ENCODE data around the gene HS3ST4. TPM values are rescaled to one million over a fixed set of nuclear protein-coding genes. Genes with fewer than 3 reads are reported as not detected.

Gene HS3ST4
- total and polyA plus RNA-seq, 2 donors (not counting 1 experiment from before 2014, with no cell fraction given): not detected

DNA sequence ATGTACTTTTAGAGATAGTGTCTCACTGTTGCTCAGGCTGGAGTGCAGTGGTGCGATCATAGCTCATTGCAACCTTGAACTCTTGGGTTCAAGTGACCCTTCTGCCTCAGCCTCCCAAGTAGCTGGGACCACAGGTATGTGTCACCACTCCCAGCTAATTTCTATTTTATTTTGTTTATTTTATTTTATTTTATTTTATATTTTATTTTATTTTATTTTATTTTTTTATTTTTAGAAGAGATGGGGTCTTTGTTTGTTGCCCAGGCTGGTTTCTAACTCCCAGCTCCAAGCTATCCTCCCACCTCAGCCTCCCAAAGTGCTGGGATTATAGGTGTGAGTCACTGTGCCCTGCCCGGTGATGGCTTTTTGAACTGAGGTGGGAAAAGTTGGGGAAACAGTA is 35.1 kb upstream of the HS3ST4 start:
- POLR2A ChIA-PET: no interaction called here
- no peak overlapping the region for H3K27ac Mint-ChIP-seq

DNA sequence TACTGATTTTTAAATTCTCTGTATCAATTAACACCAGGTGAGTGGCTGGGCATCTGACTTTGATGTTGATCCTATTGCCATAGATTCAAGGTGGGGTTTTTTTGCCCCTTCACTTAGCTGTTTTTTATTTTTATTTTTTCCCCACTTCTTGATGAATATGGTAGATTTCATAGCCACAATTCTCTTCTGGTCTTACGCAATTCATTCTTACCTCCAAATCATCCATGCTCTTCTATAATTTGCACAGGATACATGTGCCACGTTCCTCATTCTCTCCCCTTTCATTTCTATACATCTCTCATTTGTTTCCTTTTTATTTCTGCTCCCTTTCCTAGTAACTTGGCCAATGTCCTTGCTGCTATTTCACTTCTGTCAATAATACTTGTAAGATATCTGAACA is 14.9 kb upstream of the HS3ST4 start:
- Histone ChIP-seq H3K79me2 (ENCODE audit: control insufficient read depth, insufficient read depth, low read length) (no peaks in the 10 kb centered on the region), H3K4me3 (ENCODE audit: control extremely low read depth in 1 of 5, extremely low read depth in 1 of 5, insufficient read depth in 1 of 5, low read depth in 2 of 5, low read length in 4 of 5) (no peak overlapping the region), H2AFZ (ENCODE audit: insufficient read depth, low read depth, low read length, poor library complexity, severe bottlenecking) (no peak overlapping the region), H3K27me3 (replicated peaks in 1 of 4; ENCODE audit: control extremely low read depth in 1 of 4, control insufficient read depth in 3 of 4, insufficient read depth in 4 of 4, low read length in 3 of 4) (no peaks in the 10 kb centered on the region), H3K9me3 (ENCODE audit: control extremely low read depth in 1 of 3, control insufficient read depth in 2 of 3, insufficient read depth in 1 of 3, low read length in 2 of 3) (peaks cover 0 to 6% (median 0%) of the 10 kb centered on the region in 3 donors), H4K20me1 (ENCODE audit: control insufficient read depth, insufficient read depth, low read length, poor library complexity, severe bottlenecking) (no peaks in the 10 kb centered on the region), H3K27ac (ENCODE audit: low read length in 2 of 2) (no peak overlapping the region), H3K9ac (ENCODE audit: low read length) (no peak overlapping the region), H3K36me3 (replicated peaks in 1 of 2; ENCODE audit: control extremely low read depth in 1 of 2, control insufficient read depth in 1 of 2, extremely low read depth in 1 of 2, insufficient read depth in 2 of 2, low read length in 1 of 2) (no peaks in the 10 kb centered on the region), H3K4me2 (replicated peaks; ENCODE audit: low read depth, low read length, poor library complexity, severe bottlenecking) (no peak overlapping the region), H3K4me1 (ENCODE audit: control insufficient read depth in 2 of 2, insufficient read depth in 2 of 2, low read length in 2 of 2) (no peaks in the 10 kb centered on the region)
- intact Hi-C loops (cut with micrococcal nuclease): no loop called here
- ChIA-PET CTCF (no interaction called here), POLR2A (no interaction called here)
- TF ChIP-seq, protein P1, sequence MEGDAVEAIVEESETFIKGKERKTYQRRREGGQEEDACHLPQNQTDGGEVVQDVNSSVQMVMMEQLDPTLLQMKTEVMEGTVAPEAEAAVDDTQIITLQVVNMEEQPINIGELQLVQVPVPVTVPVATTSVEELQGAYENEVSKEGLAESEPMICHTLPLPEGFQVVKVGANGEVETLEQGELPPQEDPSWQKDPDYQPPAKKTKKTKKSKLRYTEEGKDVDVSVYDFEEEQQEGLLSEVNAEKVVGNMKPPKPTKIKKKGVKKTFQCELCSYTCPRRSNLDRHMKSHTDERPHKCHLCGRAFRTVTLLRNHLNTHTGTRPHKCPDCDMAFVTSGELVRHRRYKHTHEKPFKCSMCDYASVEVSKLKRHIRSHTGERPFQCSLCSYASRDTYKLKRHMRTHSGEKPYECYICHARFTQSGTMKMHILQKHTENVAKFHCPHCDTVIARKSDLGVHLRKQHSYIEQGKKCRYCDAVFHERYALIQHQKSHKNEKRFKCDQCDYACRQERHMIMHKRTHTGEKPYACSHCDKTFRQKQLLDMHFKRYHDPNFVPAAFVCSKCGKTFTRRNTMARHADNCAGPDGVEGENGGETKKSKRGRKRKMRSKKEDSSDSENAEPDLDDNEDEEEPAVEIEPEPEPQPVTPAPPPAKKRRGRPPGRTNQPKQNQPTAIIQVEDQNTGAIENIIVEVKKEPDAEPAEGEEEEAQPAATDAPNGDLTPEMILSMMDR (IDR thresholded peaks at IDR 0.05): no peak
- no peak for TF ChIP-seq EZH2 (IDR thresholded peaks at IDR 0.05; ENCODE audit: borderline replicate concordance, insufficient read depth, low read depth, low read length, poor library complexity, severe bottlenecking)
- Mint-ChIP-seq H3K27me3 (peaks cover 3% of the 10 kb centered on the region), H3K4me1 (no peaks in the 10 kb centered on the region), H3K4me3 (no peak overlapping the region), H3K9me3 (ENCODE audit: insufficient read depth) (no peaks in the 10 kb centered on the region), H3K27ac (no peak overlapping the region)
- no peak for DNase-seq
- 60% methylated on average over 2 of the region's 2 CpGs for WGBS (ENCODE audit: insufficient coverage)
- ATAC-seq (ENCODE audit: low read depth): no peak

More for the DNA sequence above, 35.1 kb upstream of the HS3ST4 start:
- ATAC-seq (ENCODE audit: low read depth): no peak
- Histone ChIP-seq H3K27ac (ENCODE audit: low read length in 2 of 2) (no peak overlapping the region), H3K9me3 (ENCODE audit: control extremely low read depth in 1 of 3, control insufficient read depth in 2 of 3, insufficient read depth in 1 of 3, low read length in 2 of 3) (peaks cover 0 to 3% (median 0%) of the 10 kb centered on the region in 3 donors), H4K20me1 (ENCODE audit: control insufficient read depth, insufficient read depth, low read length, poor library complexity, severe bottlenecking) (no peaks in the 10 kb centered on the region), H3K36me3 (replicated peaks in 1 of 2; ENCODE audit: control extremely low read depth in 1 of 2, control insufficient read depth in 1 of 2, extremely low read depth in 1 of 2, insufficient read depth in 2 of 2, low read length in 1 of 2) (no peaks in the 10 kb centered on the region), H3K27me3 (replicated peaks in 1 of 4; ENCODE audit: control extremely low read depth in 1 of 4, control insufficient read depth in 3 of 4, insufficient read depth in 4 of 4, low read length in 3 of 4) (no peaks in the 10 kb centered on the region), H3K4me1 (ENCODE audit: control insufficient read depth in 2 of 2, insufficient read depth in 2 of 2, low read length in 2 of 2) (no peaks in the 10 kb centered on the region), H3K4me2 (replicated peaks; ENCODE audit: low read depth, low read length, poor library complexity, severe bottlenecking) (no peak overlapping the region), H3K79me2 (ENCODE audit: control insufficient read depth, insufficient read depth, low read length) (no peaks in the 10 kb centered on the region), H3K4me3 (ENCODE audit: control extremely low read depth in 1 of 5, extremely low read depth in 1 of 5, insufficient read depth in 1 of 5, low read depth in 2 of 5, low read length in 4 of 5) (no peak overlapping the region), H2AFZ (ENCODE audit: insufficient read depth, low read depth, low read length, poor library complexity, severe bottlenecking) (no peak overlapping the region), H3K9ac (ENCODE audit: low read length) (no peak overlapping the region)
- Mint-ChIP-seq H3K9me3 (ENCODE audit: insufficient read depth) (no peaks in the 10 kb centered on the region), H3K4me3 (no peak overlapping the region), H3K27me3 (peaks cover 26% of the 10 kb centered on the region), H3K4me1 (no peaks in the 10 kb centered on the region)
- WGBS (ENCODE audit: insufficient coverage): no CpG with 5 or more reads among the region's 2 CpGs
- CTCF ChIA-PET: no interaction called here
- TF ChIP-seq, protein P1 (IDR thresholded peaks at IDR 0.05): no peak
- no peak for TF ChIP-seq EZH2 (IDR thresholded peaks at IDR 0.05; ENCODE audit: borderline replicate concordance, insufficient read depth, low read depth, low read length, poor library complexity, severe bottlenecking)
- intact Hi-C loops (cut with micrococcal nuclease): no loop called here
- no peak for DNase-seq

All from B cell (primary cell).